T-helper 1 cell (primary cell): ENCODE measurements around the gene SLC12A1.
A peak's percentile ranks its signal among the peaks of the same experiment; 100 is the strongest.

ENCODE experiments used
- DNase-seq, 5 donors: peaks; one replicate each; pipeline ENCODE4 v3.0.0-alpha.2; 2012 to 2020
- total RNA-seq, 4 donors: gene quantifications; one replicate each; lab custom pipeline; 2026; lab: John Stamatoyannopoulos, UW

Gene SLC12A1
- 0 reads per million in 4 donors for total RNA-seq

- DNase-seq = no peak
Observed at GRCh38 chr15:48205981-48206380, at the start of gene SLC12A1. Gene SLC12A1, plus strand, starts transcription at chr15:48206302. Its CDS starts 1,418 bp downstream, at chr15:48207720.

DNA sequence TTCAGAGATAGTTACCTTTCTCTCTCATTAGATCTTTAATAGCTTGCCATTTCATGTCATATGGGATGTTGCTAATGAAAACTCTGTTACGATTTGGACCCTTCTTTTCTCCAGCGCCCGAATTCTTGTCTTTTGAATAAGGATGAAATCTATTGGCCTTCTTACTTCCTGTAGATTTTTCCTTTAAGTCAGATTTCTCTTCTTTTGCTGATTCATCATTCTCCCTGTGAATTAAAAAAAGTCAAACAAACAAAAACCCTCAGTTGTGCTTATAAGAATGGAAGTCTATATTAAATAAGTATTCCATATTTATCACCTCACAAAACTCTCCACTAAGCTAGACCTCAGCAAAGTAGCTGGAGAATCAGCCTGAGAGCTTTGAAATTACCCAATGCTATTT is 37.5 kb upstream of the SLC12A1 start:
- DNase-seq = no peak

DNA sequence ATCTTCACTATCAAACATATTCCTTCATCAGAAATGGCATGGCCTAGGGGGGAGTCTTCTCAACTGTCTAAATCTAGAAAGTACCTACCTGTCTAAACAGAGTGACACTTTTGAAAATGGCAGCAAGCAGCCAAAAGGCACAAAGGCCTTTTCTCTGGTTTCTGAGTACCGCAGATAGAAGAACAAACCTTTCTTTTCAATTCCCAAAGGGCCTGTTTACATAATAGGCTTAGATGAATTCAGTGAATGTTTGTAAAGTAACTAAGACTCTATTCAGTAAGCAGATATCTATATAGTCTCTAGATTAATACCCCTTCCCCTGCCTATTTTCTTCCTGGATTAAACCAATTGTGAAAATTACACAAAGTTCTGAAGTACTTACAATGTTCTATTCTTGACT is 35.1 kb upstream of the SLC12A1 start:
- no peak for DNase-seq

DNA sequence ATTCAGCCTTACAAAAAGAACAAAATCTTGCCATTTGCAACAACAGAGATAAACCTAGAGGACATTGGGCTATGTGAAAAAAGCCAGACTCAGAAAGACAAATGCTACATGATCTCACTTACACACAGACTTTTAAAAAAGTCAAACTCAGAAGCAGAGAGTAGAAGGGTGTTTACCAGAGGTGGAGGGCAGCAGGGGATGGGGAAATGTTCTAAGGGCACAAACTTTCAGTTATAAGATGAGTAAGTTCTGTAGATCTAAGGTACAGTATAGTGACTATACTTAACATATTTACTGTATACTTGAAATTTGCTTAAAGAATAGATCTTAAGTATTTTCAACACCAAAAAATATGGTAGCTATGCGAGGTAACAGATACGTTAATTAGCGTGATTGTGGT is 31.0 kb upstream of the SLC12A1 start:
- no peak for DNase-seq

DNA sequence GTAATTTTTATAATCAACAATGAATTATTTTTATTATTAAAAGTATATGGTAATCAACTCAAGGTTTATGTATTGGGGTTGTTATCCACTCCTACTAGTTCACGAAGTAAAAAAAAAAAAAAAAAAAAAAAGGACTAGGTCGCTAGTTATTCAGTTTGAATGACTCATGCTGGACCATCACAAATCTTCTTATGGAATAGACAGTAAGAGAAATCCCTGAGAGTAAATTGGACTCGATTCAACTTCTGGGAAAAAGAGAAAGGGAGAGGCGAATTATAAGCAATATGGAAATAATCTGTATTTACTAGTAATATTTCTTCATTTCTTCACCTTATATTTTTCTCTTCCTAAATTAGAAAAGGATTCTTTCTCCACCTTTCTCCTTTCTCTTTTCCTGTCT is 30.0 kb upstream of the SLC12A1 start:
- DNase-seq = no peak

DNA sequence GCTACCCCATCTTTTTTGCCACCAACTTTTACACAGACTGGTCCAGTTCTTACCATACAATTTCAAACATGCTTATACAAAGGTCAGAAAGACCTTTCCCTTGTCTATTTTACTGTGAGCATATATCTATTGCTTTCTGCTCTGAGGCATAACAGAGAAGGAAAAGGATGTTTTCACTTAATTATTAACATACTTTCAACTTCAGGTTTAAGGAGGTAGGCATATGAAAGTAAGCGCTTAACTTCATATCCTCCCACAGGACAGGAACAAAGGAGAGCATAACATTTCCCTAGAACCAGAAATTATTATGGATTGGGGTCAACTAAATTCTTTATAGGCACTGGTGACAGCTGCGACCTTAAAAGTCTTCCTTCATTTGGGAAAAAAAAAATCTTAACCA is 29.1 kb upstream of the SLC12A1 start:
- no peak for DNase-seq

GRCh38 chr15:48177383-48177765 is 28.7 kb upstream of the SLC12A1 start:
- peak in 2 of 5 donors; percentile 1 to 37 for DNase-seq

GRCh38 chr15:48177766-48178647 is 28.1 kb upstream of the SLC12A1 start, which contains the start of gene MYEF2:
Gene MYEF2, minus strand, starts transcription at chr15:48178295. Its CDS starts 58 bp downstream, at chr15:48178237.
- peak; percentile 18 to 71 (median 46) for DNase-seq

GRCh38 chr15:48178648-48178931 is 27.5 kb upstream of the SLC12A1 start:
- DNase-seq = no peak

GRCh38 chr15:48182749-48183148 is 23.4 kb upstream of the SLC12A1 start:
- DNase-seq = no peak

- no peak for DNase-seq
Observed at GRCh38 chr15:48185529-48185928, 20.6 kb upstream of the SLC12A1 start.

DNA sequence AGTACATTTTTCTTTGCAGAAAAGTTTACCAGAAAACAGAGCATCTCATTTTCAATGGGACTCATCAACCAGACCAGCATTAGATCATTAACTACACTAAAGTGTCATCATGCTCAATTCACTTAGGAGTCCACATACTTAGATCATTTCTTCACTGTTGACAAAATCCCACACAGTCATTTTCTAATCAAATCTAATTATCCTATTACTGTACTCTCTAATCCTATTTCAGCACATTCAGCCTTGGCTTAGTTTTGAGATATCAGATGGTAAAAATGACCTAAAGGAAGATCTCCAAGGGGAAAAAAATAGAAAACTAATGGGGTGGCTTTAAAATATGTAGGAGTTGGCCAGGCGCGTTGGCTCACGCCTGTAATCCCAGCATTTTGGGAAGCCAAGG is 19.8 kb upstream of the SLC12A1 start:
- DNase-seq = no peak

- peak in 3 of 5 donors; percentile 4 to 17 (median 11) for DNase-seq
Observed at GRCh38 chr15:48190932-48191573, 15.0 kb upstream of the SLC12A1 start.

- DNase-seq = no peak
Observed at GRCh38 chr15:48191574-48192225, 14.4 kb upstream of the SLC12A1 start, which contains the start of gene CTXN2. Gene CTXN2, plus strand, starts transcription at chr15:48191665. Its CDS starts 9,636 bp downstream, at chr15:48201301.

DNA sequence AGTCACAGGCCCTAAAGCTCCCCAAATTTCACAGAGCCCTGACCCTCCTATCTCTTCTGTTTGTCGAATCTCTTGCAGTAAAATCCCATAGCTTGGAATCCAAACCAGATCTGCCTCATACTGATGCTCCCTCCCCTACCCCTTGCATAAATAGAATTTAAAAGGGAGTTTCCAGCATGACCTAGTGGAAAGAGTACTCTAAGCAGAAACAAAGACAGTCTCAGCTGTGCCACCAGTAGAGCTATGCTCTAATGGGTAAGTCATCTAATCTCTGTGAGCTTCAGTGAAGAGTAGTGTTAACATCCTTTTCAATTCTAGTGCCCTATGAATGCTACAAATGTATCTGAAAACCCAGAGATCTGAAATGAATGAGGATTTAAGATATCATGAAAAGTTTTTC is 4.0 kb upstream of the SLC12A1 start:
- no peak for DNase-seq

DNA sequence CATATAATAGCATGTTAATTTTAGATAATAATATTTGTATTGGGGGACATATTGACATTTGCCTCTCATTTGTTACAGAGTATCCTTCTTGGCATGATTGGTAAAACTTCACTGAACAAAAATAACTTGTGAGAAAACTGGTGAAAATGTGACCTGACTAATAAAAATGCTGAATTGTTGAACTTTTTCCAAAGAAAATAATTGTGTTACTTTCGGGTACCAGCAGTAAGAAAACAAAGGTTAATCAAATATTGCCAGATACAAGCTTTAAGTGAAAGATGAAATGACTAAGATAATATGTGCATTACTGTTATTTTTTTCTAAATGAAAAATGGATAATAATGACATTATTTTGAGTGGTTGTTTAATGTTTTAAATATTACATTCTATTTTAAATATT is 15.2 kb downstream of the SLC12A1 start:
- no peak for DNase-seq

GRCh38 chr15:48221885-48222284 is 15.8 kb downstream of the SLC12A1 start:
- no peak for DNase-seq

DNA sequence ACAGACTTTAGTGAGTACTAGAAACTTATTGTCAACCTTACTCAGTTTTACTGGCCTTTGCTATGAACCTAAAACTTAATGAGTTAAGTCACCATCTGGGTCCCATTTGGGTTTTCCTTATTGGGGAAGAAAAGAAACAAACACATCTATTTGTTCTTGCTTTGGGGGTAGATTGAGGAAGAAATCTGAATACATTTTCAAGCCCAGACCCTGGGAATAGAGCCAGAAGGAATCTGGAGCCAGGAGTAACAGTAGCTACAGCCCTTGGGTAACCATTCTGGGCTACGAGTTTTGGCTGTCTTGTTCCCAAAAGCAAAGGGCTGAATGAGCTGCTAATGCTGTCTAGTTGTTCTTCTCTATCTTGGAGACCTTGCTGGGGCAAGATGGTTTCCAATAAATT is 16.5 kb downstream of the SLC12A1 start:
- DNase-seq = no peak

GRCh38 chr15:48225771-48226170 is 19.7 kb downstream of the SLC12A1 start:
- DNase-seq = no peak

DNA sequence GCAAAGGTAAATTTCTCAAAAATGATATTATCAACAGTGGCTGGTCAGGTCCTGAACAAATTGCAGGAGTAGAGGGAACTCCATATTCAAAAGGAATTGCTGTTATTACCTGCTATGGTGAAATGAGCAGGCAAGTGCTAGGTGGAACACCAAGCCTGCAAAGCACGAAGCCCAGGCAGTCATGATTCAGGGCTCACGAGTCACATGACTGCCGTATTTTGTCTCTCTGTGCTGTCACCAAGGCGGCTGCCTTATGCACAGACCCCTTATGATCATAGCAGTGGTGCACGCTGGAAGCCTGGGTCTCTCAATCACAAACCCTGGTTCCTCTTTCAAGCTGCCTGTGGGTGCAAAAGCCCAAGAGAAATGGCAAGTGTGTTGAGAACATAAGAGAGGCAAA is 24.4 kb downstream of the SLC12A1 start:
- DNase-seq = no peak

GRCh38 chr15:48233246-48233645 is 27.1 kb downstream of the SLC12A1 start:
- DNase-seq = no peak

GRCh38 chr15:48239334-48239733 is 33.2 kb downstream of the SLC12A1 start:
- no peak for DNase-seq

GRCh38 chr15:48242015-48242414 is 35.9 kb downstream of the SLC12A1 start:
- no peak for DNase-seq

GRCh38 chr15:48242535-48242934 is 36.4 kb downstream of the SLC12A1 start:
- DNase-seq = no peak
